Brain pericyte (primary cell): ENCODE results near the gene PRSS12.
"Not testable (repeated sequence)": the region's sequence is repeated elsewhere in the genome, so short reads cannot be mapped to it uniquely, and the experiment has no call there.

Experiments used
- DNase-seq: peaks from one replicate; pipeline ENCODE4 v3.0.0-alpha.2; 2012; ENCODE audit warnings: low read depth, low spot score

PRSS12 gene

GRCh38 chr4:118322831-118323502 is 29.8 kb downstream of the PRSS12 start:
- DNase-seq, result no peak

GRCh38 chr4:118318931-118319330 is 33.9 kb downstream of the PRSS12 start:
- no peak for DNase-seq

- no peak for DNase-seq
These were observed 35.1 kb downstream of the PRSS12 start for GRCh38 chr4:118317691-118318090.

- DNase-seq, result no peak
These were observed 38.6 kb downstream of the PRSS12 start for GRCh38 chr4:118314221-118314620.

GRCh38 chr4:118313098-118313497 is 39.7 kb downstream of the PRSS12 start:
- DNase-seq, result no peak

GRCh38 chr4:118308306-118309030 is 44.3 kb downstream of the PRSS12 start:
- no peak for DNase-seq

GRCh38 chr4:118307643-118308042 is 45.2 kb downstream of the PRSS12 start:
- no peak for DNase-seq

GRCh38 chr4:118299619-118300018 is 53.2 kb downstream of the PRSS12 start:
- not testable (repeated sequence) for DNase-seq

GRCh38 chr4:118296729-118297128 is 56.1 kb downstream of the PRSS12 start:
- no peak for DNase-seq

GRCh38 chr4:118290951-118291350 is 61.9 kb downstream of the PRSS12 start:
- no peak for DNase-seq

- no peak for DNase-seq
These were observed 63.0 kb downstream of the PRSS12 start for GRCh38 chr4:118289794-118290193.

GRCh38 chr4:118287711-118288451 is 64.9 kb downstream of the PRSS12 start:
- peak; percentile 17 for DNase-seq

GRCh38 chr4:118286685-118287084 is 66.1 kb downstream of the PRSS12 start:
- no peak for DNase-seq

- no peak for DNase-seq
These were observed 66.9 kb downstream of the PRSS12 start for GRCh38 chr4:118285931-118286330.

GRCh38 chr4:118284169-118284568 is 68.6 kb downstream of the PRSS12 start:
- no peak for DNase-seq

- no peak for DNase-seq
These were observed 70.1 kb downstream of the PRSS12 start for GRCh38 chr4:118282692-118283091.

GRCh38 chr4:118281611-118282442 is 71.0 kb downstream of the PRSS12 start:
- no peak for DNase-seq

GRCh38 chr4:118280501-118281218 is 72.1 kb downstream of the PRSS12 start:
- peak; percentile 42 for DNase-seq

- DNase-seq, result no peak
These were observed 72.8 kb downstream of the PRSS12 start for GRCh38 chr4:118279920-118280432.

GRCh38 chr4:118279328-118279727 is 73.5 kb downstream of the PRSS12 start:
- DNase-seq, result no peak
